K562 (cell line): ENCODE measurements around the gene DCLK2. TPM values are rescaled to one million over a fixed set of nuclear protein-coding genes. Genes with fewer than 3 reads are reported as not detected.

Experiments
- ATAC-seq: fragments of 200-7000 bp; cut with Tn5 transposase; 3 replicates; pipeline ENCODE4 v1.9.1; 2020; ENCODE audit warnings: moderate library complexity
- BruUV-seq: library from RNA; stranded (reverse); fragments of 400-500 nt; replicated peaks from 2 replicates; lab custom pipeline; 2021; lab: Mats Ljungman, UMichigan
- CTCF ChIA-PET: fragments of 300-600 bp; formaldehyde crosslinking; extraction: SDS; loops from one replicate; lab custom pipeline; 2021; ENCODE audit warnings: low intra/inter-chr PET ratio; lab: Yijun Ruan, JAX
- POLR2A ChIA-PET: fragments of 300-600, 350-650 bp; sonication (Branson Sonifier 250); formaldehyde crosslinking; extraction: SDS; loops from one replicate; lab custom pipeline; 2021; ENCODE audit warnings: antibody characterized with exemption, inconsistent platforms; lab: Yijun Ruan, JAX
- DNase-seq, 4 experiments: peaks; one replicate each; pipeline versions ENCODE4 v3.0.0 to v3.0.0-alpha.2; 2011 to 2018; ENCODE audit warnings: low spot score in 3 of 4, mixed read lengths in 3 of 4; ENCODE audit errors: extremely low read depth in 1 of 4
- FAIRE-seq: peaks from 2 replicates; lab custom pipeline; 2011; peaks lifted over from hg19 to GRCh38; lab: Jason Lieb, UNC
- H2AFZ ChIP-seq: 2 replicates; pipeline ENCODE4 v1.6.0; 2011; ENCODE audit warnings: low read depth, low read length, control low read depth, inconsistent platforms
- H3K27ac ChIP-seq: fragments of 200-600 bp; 3 replicates; pipeline ENCODE4 v1.8.0; 2011; ENCODE audit warnings: low read depth, mild to moderate bottlenecking, control low read depth, inconsistent platforms, low read length, moderate library complexity, mixed read lengths; ENCODE audit errors: extremely low read depth
- H3K27me3 ChIP-seq, 2 experiments: fragments of 300-600 bp in 1 of 2; 2 replicates in 1 of 2; 3 replicates in 1 of 2; pipeline versions ENCODE4 v1.6.0 to v1.8.0; 2011; ENCODE audit warnings: inconsistent platforms in 2 of 2, low read length in 2 of 2, mild to moderate bottlenecking in 1 of 2, mixed read lengths in 1 of 2, moderate library complexity in 1 of 2; ENCODE audit not compliant: control insufficient read depth in 2 of 2, insufficient read depth in 2 of 2
- H3K36me3 ChIP-seq: fragments of 300-600 bp; 3 replicates; pipeline ENCODE4 v1.8.0; 2011; ENCODE audit warnings: mild to moderate bottlenecking, low read length, inconsistent platforms; ENCODE audit not compliant: control insufficient read depth, insufficient read depth
- H3K4me1 ChIP-seq, 2 experiments: fragments of 200-600 bp in 1 of 2; replicated peaks in 1 of 2; 2 replicates in 1 of 2; 3 replicates in 1 of 2; pipeline versions ENCODE4 v1.5.1 to v1.8.0; 2011; ENCODE audit warnings: inconsistent platforms in 2 of 2, low read length in 2 of 2, mild to moderate bottlenecking in 1 of 2, mixed read lengths in 1 of 2, moderate library complexity in 1 of 2; ENCODE audit not compliant: control insufficient read depth in 2 of 2, insufficient read depth in 2 of 2
- H3K4me2 ChIP-seq: 2 replicates; pipeline ENCODE4 v1.6.1; 2011; ENCODE audit warnings: low read length, control low read depth, inconsistent platforms, mixed read lengths; ENCODE audit not compliant: insufficient read depth
- H3K4me3 ChIP-seq: fragments of 200-600 bp; sonication (generic), shearing (Covaris generic); 2 replicates; pipeline ENCODE4 v1.5.1; 2016; ENCODE audit warnings: control low read depth, inconsistent platforms
- H3K79me2 ChIP-seq: fragments of 200-600 bp; 3 replicates; pipeline ENCODE4 v1.8.0; 2011; ENCODE audit warnings: low read length, inconsistent platforms; ENCODE audit not compliant: control insufficient read depth, insufficient read depth
- H3K9ac ChIP-seq, 2 experiments: 2 replicates each; pipeline versions ENCODE4 v1.6.0 to v1.6.1; 2011; ENCODE audit warnings: low read depth in 2 of 2, low read length in 2 of 2, control low read depth in 1 of 2, inconsistent platforms in 1 of 2, mild to moderate bottlenecking in 1 of 2, mixed read lengths in 1 of 2; ENCODE audit not compliant: insufficient read depth in 1 of 2
- H3K9me1 ChIP-seq: one replicate; pipeline ENCODE4 v1.6.0; 2011; ENCODE audit warnings: inconsistent platforms, mild to moderate bottlenecking, low read length, moderate library complexity; ENCODE audit not compliant: control insufficient read depth, insufficient read depth
- H3K9me3 ChIP-seq: replicated peaks from 2 replicates; pipeline ENCODE4 v1.5.1; 2011; ENCODE audit warnings: low read depth, low read length, inconsistent platforms; ENCODE audit not compliant: control insufficient read depth, insufficient read depth
- H4K20me1 ChIP-seq: replicated peaks from 2 replicates; pipeline ENCODE4 v1.6.1; 2011; ENCODE audit warnings: low read length, inconsistent platforms, mixed read lengths; ENCODE audit not compliant: control insufficient read depth, insufficient read depth
- DMBX1 ChIP-seq: fragments of 250-450 bp; sonication (Bioruptor Pico); IDR thresholded peaks from 2 replicates; pipeline ENCODE4 v1.8.0; 2022; ENCODE audit warnings: inconsistent platforms, mild to moderate bottlenecking, moderate library complexity, borderline replicate concordance
- ILF3 ChIP-seq: fragments of 450-650 bp; IDR thresholded peaks from 2 replicates; pipeline ENCODE4 v1.6.1; 2018; ENCODE audit warnings: antibody characterized with exemption, mild to moderate bottlenecking, moderate library complexity, borderline replicate concordance
- KAT2B ChIP-seq: IDR thresholded peaks from one replicate; pipeline ENCODE4 v1.6.1; 2012; ENCODE audit warnings: low read depth, mild to moderate bottlenecking, control low read depth, inconsistent platforms, low read length, moderate library complexity
- MBD1 ChIP-seq: fragments of 250-450 bp; sonication (Bioruptor Pico); IDR thresholded peaks from 2 replicates; pipeline ENCODE4 v1.8.0; 2022; ENCODE audit warnings: inconsistent platforms
- SAP30 ChIP-seq: fragments of 200-600 bp; sonication (generic); IDR thresholded peaks from 2 replicates; pipeline ENCODE4 v1.6.1; 2012; ENCODE audit warnings: borderline replicate concordance, low read depth, mild to moderate bottlenecking, moderate library complexity, low read length, control low read depth, inconsistent platforms; ENCODE audit not compliant: insufficient read depth, poor library complexity, severe bottlenecking
- TSC22D4 ChIP-seq: fragments of 450-650 bp; IDR thresholded peaks from 2 replicates; pipeline ENCODE4 v1.6.1; 2016; ENCODE audit warnings: missing genetic modification characterization, missing biosample characterization, control low read depth
- ZNF197 ChIP-seq: fragments of 200-800 bp; sonication (Bioruptor generic); IDR thresholded peaks from 2 replicates; pipeline ENCODE4 v1.6.1; 2016; ENCODE audit warnings: low read depth, missing genetic modification characterization, missing compliant biosample characterization
- ZSCAN32 ChIP-seq: fragments of 450-650 bp; formaldehyde crosslinking; IDR thresholded peaks from 2 replicates; pipeline ENCODE4 v1.4.0; 2020; ENCODE audit warnings: mild to moderate bottlenecking, moderate library complexity
- in situ Hi-C: fragments of 300-500 bp; cut with MboI; formaldehyde crosslinking; loops from 4 replicates; pipeline ENCODE4 v1.15.0; 2018; ENCODE audit warnings: inconsistent platforms, mixed read lengths
- intact Hi-C: fragments of 100-400 bp; cut with micrococcal nuclease; formaldehyde crosslinking; loops from 2 replicates; pipeline ENCODE4 v1.14.2; 2022
- polyA plus RNA-seq, 8 experiments: library from polyadenylated mRNA; depleted of rRNA in 4 of 8; stranded (reverse) in 5 of 8; unstranded in 3 of 8; fragments of >200 nt; fragmentation: Nextera tagmentation in 2 of 8; fragmentation: Illumina TruSeq in 1 of 8; extraction: Ambion mirVana in 2 of 8; extraction: Trizol in 1 of 8; gene quantifications; 2 replicates each; pipeline versions ENCODE4 v1.2.1 to v1.2.3, GENCODE V29; 2011 to 2014; ENCODE audit warnings: inconsistent platforms in 1 of 8, missing spikeins in 1 of 8
- total RNA-seq, 7 experiments: library from RNA; depleted of rRNA in 6 of 7; stranded (reverse); fragments of >200 nt in 6 of 7; fragmentation: Illumina TruSeq in 2 of 7; extraction: Trizol in 2 of 7; gene quantifications; 2 replicates each; pipeline versions ENCODE4 v1.2.1 to v1.2.3, GENCODE V29; 2011 to 2021; ENCODE audit warnings: low replicate concordance in 1 of 7
- TF ChIP-seq, protein P1 (sequence below): IDR thresholded peaks from 2 replicates; pipeline ENCODE4 v1.6.1; 2011; ENCODE audit warnings: borderline replicate concordance, low read depth, mild to moderate bottlenecking, moderate library complexity, low read length; ENCODE audit not compliant: insufficient read depth, poor library complexity, severe bottlenecking

DCLK2 gene
- total and polyA plus RNA-seq, 9 of the 15 experiments (the other 6 are each of a cell fraction or from before 2014, with no cell fraction given): not detected

GRCh38 chr4:150212485-150212884, 134.2 kb downstream of the DCLK2 start:
- H3K9me3 ChIP-seq: no peaks in the 10 kb centered on the region
- BruUV-seq: no TSS peak
- no peaks in the 10 kb centered on the region for H3K36me3 ChIP-seq
- H3K4me2 ChIP-seq: no peak overlapping the region
- ATAC-seq (no peak), DNase-seq (no peak), FAIRE-seq (no peak)
- in situ Hi-C loops: loop anchor here (25.0 kb wide), 1 partner anchor 225 kb away; no protein-coding TSS in a partner anchor
- no peak overlapping the region for H2AFZ ChIP-seq
- ChIA-PET POLR2A (no interaction called here), CTCF (no interaction called here)
- no peak for TF ChIP-seq DMBX1 (CRISPR knock-in tag)
- no peak for TF ChIP-seq ZNF197 (CRISPR knock-in tag)
- no peak for TF ChIP-seq SAP30
- TF ChIP-seq TSC22D4: no peak
- no peak for TF ChIP-seq ZSCAN32 (CRISPR knock-in tag)
- no peak for TF ChIP-seq KAT2B
- no peak for TF ChIP-seq ILF3
- no peak for TF ChIP-seq MBD1 (CRISPR knock-in tag)
- TF ChIP-seq, protein P1, sequence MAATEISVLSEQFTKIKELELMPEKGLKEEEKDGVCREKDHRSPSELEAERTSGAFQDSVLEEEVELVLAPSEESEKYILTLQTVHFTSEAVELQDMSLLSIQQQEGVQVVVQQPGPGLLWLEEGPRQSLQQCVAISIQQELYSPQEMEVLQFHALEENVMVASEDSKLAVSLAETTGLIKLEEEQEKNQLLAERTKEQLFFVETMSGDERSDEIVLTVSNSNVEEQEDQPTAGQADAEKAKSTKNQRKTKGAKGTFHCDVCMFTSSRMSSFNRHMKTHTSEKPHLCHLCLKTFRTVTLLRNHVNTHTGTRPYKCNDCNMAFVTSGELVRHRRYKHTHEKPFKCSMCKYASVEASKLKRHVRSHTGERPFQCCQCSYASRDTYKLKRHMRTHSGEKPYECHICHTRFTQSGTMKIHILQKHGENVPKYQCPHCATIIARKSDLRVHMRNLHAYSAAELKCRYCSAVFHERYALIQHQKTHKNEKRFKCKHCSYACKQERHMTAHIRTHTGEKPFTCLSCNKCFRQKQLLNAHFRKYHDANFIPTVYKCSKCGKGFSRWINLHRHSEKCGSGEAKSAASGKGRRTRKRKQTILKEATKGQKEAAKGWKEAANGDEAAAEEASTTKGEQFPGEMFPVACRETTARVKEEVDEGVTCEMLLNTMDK: no peak
- intact Hi-C loops: no loop called here
- no peak overlapping the region for H3K27ac ChIP-seq
- peaks cover 0 to 6% of the 10 kb centered on the region in 2 experiments; a peak in 1 of 5 replicates for H3K27me3 ChIP-seq
- no peaks in the 10 kb centered on the region for H4K20me1 ChIP-seq
- no peak overlapping the region for H3K4me3 ChIP-seq
- H3K4me1 ChIP-seq: no peaks in the 10 kb centered on the region
- no peaks in the 10 kb centered on the region for H3K79me2 ChIP-seq
- H3K9me1 ChIP-seq: no peaks in the 10 kb centered on the region
- H3K9ac ChIP-seq: no peak overlapping the region
